ENCODE measurements around the gene WDR93.

- TF ChIP-seq POLR2A (IDR thresholded peaks at IDR 0.05) (no peak), CTCF (IDR thresholded peaks at IDR 0.05) (no peak)
These were observed 99.6 kb downstream of the WDR93 start for GRCh38 chr15:89790206-89790605.

Data from vagina (tissue), 2 donors.